Epithelial cell of prostate (primary cell): ENCODE results near the gene MRPL20.
"Not testable (repeated sequence)": the region's sequence is repeated elsewhere in the genome, so short reads cannot be mapped to it uniquely, and the experiment has no call there.

ENCODE experiments used
- DNase-seq: peaks from one replicate; pipeline ENCODE4 v3.0.0-alpha.2; 2011; ENCODE audit warnings: low read depth, low spot score
- H3K27ac ChIP-seq: fragments of 450-650 bp; 2 replicates; pipeline ENCODE4 v1.5.1; 2017; ENCODE audit warnings: mild to moderate bottlenecking

Gene MRPL20

GRCh38 chr1:1427106-1427819 lies 20.2 kb upstream of the MRPL20 start:
- no peak for DNase-seq
- no peak overlapping the region for H3K27ac ChIP-seq

- DNase-seq: no peak
Measured at GRCh38 chr1:1426496-1427105, 19.5 kb upstream of the MRPL20 start.

GRCh38 chr1:1425753-1426495 lies 18.8 kb upstream of the MRPL20 start:
- no peak for DNase-seq
- no peak overlapping the region for H3K27ac ChIP-seq

More at GRCh38 chr1:1426496-1427105, 19.5 kb upstream of the MRPL20 start:
- no peak overlapping the region for H3K27ac ChIP-seq

- no peak for DNase-seq
- H3K27ac ChIP-seq: no peak overlapping the region
Measured at GRCh38 chr1:1425426-1425752, 18.3 kb upstream of the MRPL20 start.

- no peak for DNase-seq
- H3K27ac ChIP-seq: no peak overlapping the region
Measured at GRCh38 chr1:1424707-1425106, 17.6 kb upstream of the MRPL20 start.

- DNase-seq: no peak
- no peak overlapping the region for H3K27ac ChIP-seq
Measured at GRCh38 chr1:1423245-1423597, 16.1 kb upstream of the MRPL20 start.

- DNase-seq: no peak
- H3K27ac ChIP-seq: peak overlapping the region; percentile 82
Measured at GRCh38 chr1:1422465-1423244, 15.6 kb upstream of the MRPL20 start.

GRCh38 chr1:1421907-1422464 lies 14.9 kb upstream of the MRPL20 start:
- peak overlapping the region; percentile 82 for H3K27ac ChIP-seq
- no peak for DNase-seq

GRCh38 chr1:1421147-1421906 lies 14.2 kb upstream of the MRPL20 start, which contains the start of gene ANKRD65:
TSS of gene ANKRD65 (minus strand) at chr1:1421276. CDS start at chr1:1421005, 271 bp downstream.
- no peak for DNase-seq
- H3K27ac ChIP-seq: peak within 1 kb of the TSS; percentile 82

GRCh38 chr1:1420654-1421141 lies 13.6 kb upstream of the MRPL20 start:
- DNase-seq: no peak

GRCh38 chr1:1419813-1420653 lies 12.9 kb upstream of the MRPL20 start:
- DNase-seq: no peak
- H3K27ac ChIP-seq: peak overlapping the region; percentile 82

More at GRCh38 chr1:1420654-1421141, 13.6 kb upstream of the MRPL20 start:
- peak overlapping the region; percentile 82 for H3K27ac ChIP-seq

- peak overlapping the region; percentile 82 for H3K27ac ChIP-seq
- DNase-seq: no peak
Measured at GRCh38 chr1:1419363-1419812, 12.3 kb upstream of the MRPL20 start.

GRCh38 chr1:1418464-1419362 lies 11.6 kb upstream of the MRPL20 start:
- peak overlapping the region; percentile 82 for H3K27ac ChIP-seq
- DNase-seq: no peak

GRCh38 chr1:1417825-1418463 lies 10.9 kb upstream of the MRPL20 start:
- peak overlapping the region; percentile 82 for H3K27ac ChIP-seq
- not testable (repeated sequence) for DNase-seq

- not testable (repeated sequence) for DNase-seq
Measured at GRCh38 chr1:1417396-1417795, 10.3 kb upstream of the MRPL20 start.

GRCh38 chr1:1415751-1416150 lies 8.7 kb upstream of the MRPL20 start:
- no peak overlapping the region for H3K27ac ChIP-seq
- DNase-seq: no peak

More at GRCh38 chr1:1417396-1417795, 10.3 kb upstream of the MRPL20 start:
- H3K27ac ChIP-seq: peak overlapping the region; percentile 82
